ENCODE measurements around the gene TSHZ2.

DNA sequence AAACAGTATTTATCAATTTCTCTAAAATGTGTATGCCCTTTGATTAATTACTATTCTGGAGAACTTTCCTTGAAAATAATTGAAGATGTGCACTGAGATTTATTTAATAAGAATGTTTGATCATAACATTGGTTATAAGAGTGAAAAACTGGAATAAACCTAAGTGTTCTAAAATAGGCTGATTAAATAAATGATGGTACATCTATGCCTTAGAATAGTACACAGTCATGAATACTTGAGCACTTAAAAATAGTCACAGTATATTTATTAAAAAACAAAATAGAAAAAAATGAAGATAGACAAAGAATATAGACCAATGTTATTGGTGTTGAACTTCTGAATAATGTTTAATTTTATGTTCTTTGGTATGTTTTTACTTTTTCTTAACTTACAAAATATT is 528.5 kb downstream of the TSHZ2 start:
- TF ChIP-seq, protein P1, sequence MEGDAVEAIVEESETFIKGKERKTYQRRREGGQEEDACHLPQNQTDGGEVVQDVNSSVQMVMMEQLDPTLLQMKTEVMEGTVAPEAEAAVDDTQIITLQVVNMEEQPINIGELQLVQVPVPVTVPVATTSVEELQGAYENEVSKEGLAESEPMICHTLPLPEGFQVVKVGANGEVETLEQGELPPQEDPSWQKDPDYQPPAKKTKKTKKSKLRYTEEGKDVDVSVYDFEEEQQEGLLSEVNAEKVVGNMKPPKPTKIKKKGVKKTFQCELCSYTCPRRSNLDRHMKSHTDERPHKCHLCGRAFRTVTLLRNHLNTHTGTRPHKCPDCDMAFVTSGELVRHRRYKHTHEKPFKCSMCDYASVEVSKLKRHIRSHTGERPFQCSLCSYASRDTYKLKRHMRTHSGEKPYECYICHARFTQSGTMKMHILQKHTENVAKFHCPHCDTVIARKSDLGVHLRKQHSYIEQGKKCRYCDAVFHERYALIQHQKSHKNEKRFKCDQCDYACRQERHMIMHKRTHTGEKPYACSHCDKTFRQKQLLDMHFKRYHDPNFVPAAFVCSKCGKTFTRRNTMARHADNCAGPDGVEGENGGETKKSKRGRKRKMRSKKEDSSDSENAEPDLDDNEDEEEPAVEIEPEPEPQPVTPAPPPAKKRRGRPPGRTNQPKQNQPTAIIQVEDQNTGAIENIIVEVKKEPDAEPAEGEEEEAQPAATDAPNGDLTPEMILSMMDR (IDR thresholded peaks at IDR 0.05 in 2 of 3, conservative IDR thresholded peaks at IDR 0.05 in 1 of 3; ENCODE audit: borderline replicate concordance in 1 of 3, insufficient read depth in 1 of 3, low read depth in 2 of 3, low read length in 2 of 3), result no peak
- TF ChIP-seq POLR2AphosphoS5 (IDR thresholded peaks at IDR 0.05; ENCODE audit: low read depth, low read length), result no peak
- TF ChIP-seq RAD21 (IDR thresholded peaks at IDR 0.05; ENCODE audit: low read depth), result no peak
- TF ChIP-seq EZH2 (IDR thresholded peaks at IDR 0.05), result no peak
- TF ChIP-seq POLR2A (IDR thresholded peaks at IDR 0.05; ENCODE audit: borderline replicate concordance, extremely low read depth, insufficient read depth, insufficient read length), result no peak
- TF ChIP-seq, protein P2, sequence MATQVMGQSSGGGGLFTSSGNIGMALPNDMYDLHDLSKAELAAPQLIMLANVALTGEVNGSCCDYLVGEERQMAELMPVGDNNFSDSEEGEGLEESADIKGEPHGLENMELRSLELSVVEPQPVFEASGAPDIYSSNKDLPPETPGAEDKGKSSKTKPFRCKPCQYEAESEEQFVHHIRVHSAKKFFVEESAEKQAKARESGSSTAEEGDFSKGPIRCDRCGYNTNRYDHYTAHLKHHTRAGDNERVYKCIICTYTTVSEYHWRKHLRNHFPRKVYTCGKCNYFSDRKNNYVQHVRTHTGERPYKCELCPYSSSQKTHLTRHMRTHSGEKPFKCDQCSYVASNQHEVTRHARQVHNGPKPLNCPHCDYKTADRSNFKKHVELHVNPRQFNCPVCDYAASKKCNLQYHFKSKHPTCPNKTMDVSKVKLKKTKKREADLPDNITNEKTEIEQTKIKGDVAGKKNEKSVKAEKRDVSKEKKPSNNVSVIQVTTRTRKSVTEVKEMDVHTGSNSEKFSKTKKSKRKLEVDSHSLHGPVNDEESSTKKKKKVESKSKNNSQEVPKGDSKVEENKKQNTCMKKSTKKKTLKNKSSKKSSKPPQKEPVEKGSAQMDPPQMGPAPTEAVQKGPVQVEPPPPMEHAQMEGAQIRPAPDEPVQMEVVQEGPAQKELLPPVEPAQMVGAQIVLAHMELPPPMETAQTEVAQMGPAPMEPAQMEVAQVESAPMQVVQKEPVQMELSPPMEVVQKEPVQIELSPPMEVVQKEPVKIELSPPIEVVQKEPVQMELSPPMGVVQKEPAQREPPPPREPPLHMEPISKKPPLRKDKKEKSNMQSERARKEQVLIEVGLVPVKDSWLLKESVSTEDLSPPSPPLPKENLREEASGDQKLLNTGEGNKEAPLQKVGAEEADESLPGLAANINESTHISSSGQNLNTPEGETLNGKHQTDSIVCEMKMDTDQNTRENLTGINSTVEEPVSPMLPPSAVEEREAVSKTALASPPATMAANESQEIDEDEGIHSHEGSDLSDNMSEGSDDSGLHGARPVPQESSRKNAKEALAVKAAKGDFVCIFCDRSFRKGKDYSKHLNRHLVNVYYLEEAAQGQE (IDR thresholded peaks at IDR 0.05; ENCODE audit: low read depth), result no peak
- no peak for TF ChIP-seq YY1 (IDR thresholded peaks at IDR 0.05; ENCODE audit: extremely low read depth, insufficient replicate concordance, low read depth, low read length)
- TF ChIP-seq SIN3A (IDR thresholded peaks at IDR 0.05; ENCODE audit: low read depth), result no peak
- no peak for TF ChIP-seq ZNF274 (IDR thresholded peaks at IDR 0.05; ENCODE audit: low read depth, low read length)
- TF ChIP-seq CBX3 (IDR thresholded peaks at IDR 0.05; ENCODE audit: low read depth), result no peak

Measured in HCT116 (cell line).